Natural killer cell treated with Interleukin-12 subunit alpha and Interleukin-12 subunit beta and Interleukin-15 and Interleukin-18, amount 100 ng/mL, for 72 hours (primary cell): ENCODE results near the gene TBC1D14. TPM values are rescaled to one million over a fixed set of nuclear protein-coding genes. Genes with fewer than 3 reads are reported as not detected.

Experiments
- ATAC-seq, 2 donors: fragments of 150-1000 bp; cut with Tn5 transposase in 1 of 2; sonication (Bioruptor Pico), chemical (Tn5 transposase) in 1 of 2; 2 replicates each; pipeline ENCODE4 v1.10.0; 2021
- DNase-seq: peaks from one replicate; pipeline ENCODE4 v3.0.0; 2022; ENCODE audit warnings: low spot score
- H3K27ac Mint-ChIP-seq, 2 donors: 1 replicate in 1 of 2; 2 replicates in 1 of 2; pipeline ENCODE4 v1.8.0; 2022; ENCODE audit warnings: mixed read lengths in 2 of 2, mild to moderate bottlenecking in 1 of 2, moderate library complexity in 1 of 2
- H3K27me3 Mint-ChIP-seq, 2 donors: 1 replicate in 1 of 2; 2 replicates in 1 of 2; pipeline ENCODE4 v1.8.0; 2022; ENCODE audit warnings: mixed read lengths in 2 of 2
- H3K36me3 Mint-ChIP-seq: one replicate; pipeline ENCODE4 v1.8.0; 2022; ENCODE audit warnings: mixed read lengths
- H3K4me1 Mint-ChIP-seq, 2 donors: 1 replicate in 1 of 2; 2 replicates in 1 of 2; pipeline ENCODE4 v1.8.0; 2022; ENCODE audit warnings: low read depth in 2 of 2, mixed read lengths in 2 of 2, mild to moderate bottlenecking in 1 of 2
- H3K4me3 Mint-ChIP-seq: one replicate; pipeline ENCODE4 v1.8.0; 2022; ENCODE audit warnings: mixed read lengths
- H3K9me3 Mint-ChIP-seq: 2 replicates; pipeline ENCODE4 v1.8.0; 2022; ENCODE audit warnings: mixed read lengths
- total RNA-seq, 2 donors: library from RNA; stranded (reverse); gene quantifications; one replicate each; pipeline ENCODE4 v1.2.3, GENCODE V29; 2022

The TBC1D14 gene
- total RNA-seq, 2 donors from 2014 or later = 37.3 to 56.9 TPM

DNA sequence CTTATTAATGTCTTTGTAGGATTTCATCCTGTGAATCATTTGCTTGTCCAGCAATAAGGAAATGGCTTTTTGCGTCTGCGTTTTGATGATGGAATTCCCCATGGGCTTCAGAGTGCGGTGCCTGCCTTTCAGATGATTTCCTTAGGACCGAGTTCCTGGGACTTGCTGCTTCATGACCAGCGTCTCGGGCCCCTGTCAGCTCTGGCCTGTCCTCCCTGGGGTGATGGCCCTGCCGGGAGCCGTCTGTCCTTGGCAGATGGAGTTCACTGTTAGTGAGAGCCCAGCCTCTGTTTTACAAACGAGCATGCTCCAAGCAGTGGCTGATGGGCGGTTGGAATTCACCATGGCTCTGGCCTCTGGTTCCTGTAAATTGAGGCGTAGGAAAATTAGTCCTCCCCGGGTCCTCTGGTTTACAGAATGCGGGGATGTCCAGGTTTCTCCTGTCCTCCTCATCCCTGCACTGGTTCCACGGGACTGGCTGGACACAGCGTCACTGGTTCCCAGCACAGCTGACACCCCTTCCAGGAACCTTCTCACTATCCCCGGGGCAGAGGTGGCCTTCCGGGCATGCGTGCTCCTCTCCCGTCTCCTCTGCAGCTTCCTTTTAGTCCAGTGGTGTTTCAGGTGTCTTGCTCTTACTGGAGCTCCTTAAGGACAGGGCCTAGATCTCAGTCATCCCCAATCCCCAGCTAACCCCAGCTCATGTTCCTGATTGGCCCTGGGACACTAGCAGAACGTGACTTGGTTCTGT, 34.9 kb downstream of the TBC1D14 start:
- no peak for ATAC-seq
- H3K9me3 Mint-ChIP-seq = no peaks in the 10 kb centered on the region
- H3K27me3 Mint-ChIP-seq = no peaks in the 10 kb centered on the region
- peak overlapping the region in 1 of 2 donors; percentile 16 for H3K27ac Mint-ChIP-seq
- H3K36me3 Mint-ChIP-seq = no peaks in the 10 kb centered on the region
- H3K4me3 Mint-ChIP-seq = no peak overlapping the region
- H3K4me1 Mint-ChIP-seq = peaks cover 44 to 49% of the 10 kb centered on the region in 2 donors
- DNase-seq = no peak

- DNase-seq = no peak
- no peaks in the 10 kb centered on the region for H3K36me3 Mint-ChIP-seq
- no peaks in the 10 kb centered on the region for H3K27me3 Mint-ChIP-seq
- no peaks in the 10 kb centered on the region for H3K9me3 Mint-ChIP-seq
- no peak overlapping the region for H3K4me3 Mint-ChIP-seq
- ATAC-seq = no peak
- peaks cover 41 to 47% of the 10 kb centered on the region in 2 donors for H3K4me1 Mint-ChIP-seq
- peak overlapping the region in 1 of 2 donors; percentile 16 for H3K27ac Mint-ChIP-seq
These were observed 35.4 kb downstream of the TBC1D14 start for GRCh38 chr4:6945052-6945409.

DNA sequence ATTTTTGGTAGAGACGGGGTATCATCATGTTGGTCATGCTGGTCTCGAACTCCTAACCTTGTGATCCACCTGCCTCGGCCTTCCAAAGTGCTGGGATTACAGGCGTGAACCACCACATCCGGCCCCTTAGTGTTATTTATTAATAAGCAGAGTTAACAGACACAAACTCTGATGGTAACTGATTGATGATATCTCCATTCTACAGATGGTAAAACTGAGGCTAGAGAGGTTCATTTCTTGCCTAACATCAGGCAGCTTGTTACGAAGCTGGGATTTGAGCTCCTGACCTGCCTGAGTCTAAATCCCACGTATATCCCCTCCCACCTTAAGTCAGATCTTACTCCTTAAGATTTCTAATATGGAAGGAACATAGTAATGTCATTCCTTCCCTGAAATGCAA, 36.9 kb downstream of the TBC1D14 start:
- ATAC-seq (no peak), DNase-seq (no peak)
- Mint-ChIP-seq H3K27ac (no peak overlapping the region), H3K27me3 (no peaks in the 10 kb centered on the region), H3K4me1 (peaks cover 31 to 36% of the 10 kb centered on the region in 2 donors), H3K9me3 (no peaks in the 10 kb centered on the region), H3K36me3 (no peaks in the 10 kb centered on the region), H3K4me3 (no peak overlapping the region)

GRCh38 chr4:6948134-6948460, 38.5 kb downstream of the TBC1D14 start:
- no peak for DNase-seq

GRCh38 chr4:6951880-6952381, 42.3 kb downstream of the TBC1D14 start:
- H3K4me1 Mint-ChIP-seq = peaks cover 18 to 23% of the 10 kb centered on the region in 2 donors
- no peak for DNase-seq
- H3K27me3 Mint-ChIP-seq = no peaks in the 10 kb centered on the region
- H3K27ac Mint-ChIP-seq = peak overlapping the region in 1 of 2 donors; percentile 36
- ATAC-seq = peak; percentile 68 to 73
- H3K9me3 Mint-ChIP-seq = no peaks in the 10 kb centered on the region
- H3K4me3 Mint-ChIP-seq = peak overlapping the region; percentile 40
- H3K36me3 Mint-ChIP-seq = no peaks in the 10 kb centered on the region

More at GRCh38 chr4:6948134-6948460, 38.5 kb downstream of the TBC1D14 start:
- Mint-ChIP-seq H3K9me3 (no peaks in the 10 kb centered on the region), H3K27me3 (no peaks in the 10 kb centered on the region), H3K36me3 (no peaks in the 10 kb centered on the region), H3K27ac (peak overlapping the region in 1 of 2 donors; percentile 74), H3K4me3 (no peak overlapping the region), H3K4me1 (peaks cover 28 to 32% of the 10 kb centered on the region in 2 donors)
- ATAC-seq = no peak

GRCh38 chr4:6953751-6954380, 44.2 kb downstream of the TBC1D14 start:
- DNase-seq (no peak), ATAC-seq (no peak)
- H3K9me3 Mint-ChIP-seq = no peaks in the 10 kb centered on the region
- H3K4me1 Mint-ChIP-seq = peaks cover 18 to 23% of the 10 kb centered on the region in 2 donors
- no peak overlapping the region for H3K27ac Mint-ChIP-seq
- no peaks in the 10 kb centered on the region for H3K36me3 Mint-ChIP-seq
- no peaks in the 10 kb centered on the region for H3K27me3 Mint-ChIP-seq
- no peak overlapping the region for H3K4me3 Mint-ChIP-seq

DNA sequence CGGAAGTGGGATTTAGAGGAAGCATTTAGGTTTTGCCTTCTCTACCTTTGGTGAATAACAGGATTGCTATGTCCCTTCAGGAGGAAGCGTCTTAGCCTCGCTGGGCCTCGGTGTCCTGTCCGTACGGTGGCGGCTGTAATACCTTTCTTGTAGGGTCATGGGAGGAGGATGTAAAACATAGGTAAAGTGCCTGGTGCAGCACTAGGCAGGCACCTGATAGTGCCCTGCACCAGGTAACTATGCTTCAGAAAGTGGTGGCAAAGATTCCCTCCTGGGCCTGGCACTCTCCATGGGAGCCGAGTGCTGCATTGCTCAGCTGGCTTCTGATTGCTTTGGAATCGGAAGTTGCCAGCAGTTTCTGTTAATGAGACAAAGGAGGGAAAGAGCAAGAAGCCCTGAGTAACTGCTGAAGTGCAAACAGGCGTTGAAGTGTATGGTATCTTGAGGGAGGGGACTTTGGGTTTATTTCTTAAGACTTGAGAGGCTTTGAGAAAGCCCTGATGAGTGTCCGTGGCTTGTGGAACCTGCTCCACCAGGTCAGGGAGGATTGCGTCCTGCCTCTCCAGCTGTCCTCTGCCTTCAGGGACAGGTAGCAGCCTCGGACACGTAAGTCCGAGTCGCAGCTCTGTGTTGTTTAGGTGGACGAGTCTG, 45.8 kb downstream of the TBC1D14 start:
- Mint-ChIP-seq H3K9me3 (no peaks in the 10 kb centered on the region), H3K4me1 (peaks cover 13 to 19% of the 10 kb centered on the region in 2 donors)

DNA sequence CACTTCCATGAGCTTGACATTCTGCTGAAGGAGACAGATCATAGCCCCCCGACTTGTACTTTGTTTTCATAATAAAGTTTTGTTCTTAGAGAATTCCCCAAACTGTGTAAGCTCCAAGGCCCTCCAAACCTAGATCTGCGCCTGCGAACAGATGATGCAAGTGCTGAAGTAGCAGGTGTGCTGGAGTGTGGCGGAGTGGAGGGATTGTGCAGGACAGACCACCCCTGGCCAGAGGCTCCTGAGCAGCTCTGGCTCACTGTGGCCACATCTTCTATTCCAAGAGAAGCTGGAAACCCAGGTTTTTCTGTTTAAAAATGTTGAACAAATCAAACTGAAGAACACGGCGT, 46.4 kb downstream of the TBC1D14 start:
- Mint-ChIP-seq H3K36me3 (no peaks in the 10 kb centered on the region), H3K27ac (no peak overlapping the region), H3K9me3 (no peaks in the 10 kb centered on the region), H3K4me1 (peaks cover 13 to 19% of the 10 kb centered on the region in 2 donors), H3K4me3 (no peak overlapping the region), H3K27me3 (no peaks in the 10 kb centered on the region)
- DNase-seq = no peak
- no peak for ATAC-seq

More for the DNA sequence above, 45.8 kb downstream of the TBC1D14 start:
- Mint-ChIP-seq H3K27ac (peak overlapping the region in 1 of 2 donors; percentile 1), H3K36me3 (no peaks in the 10 kb centered on the region), H3K27me3 (no peaks in the 10 kb centered on the region), H3K4me3 (no peak overlapping the region)
- ATAC-seq = no peak
- DNase-seq = no peak

DNA sequence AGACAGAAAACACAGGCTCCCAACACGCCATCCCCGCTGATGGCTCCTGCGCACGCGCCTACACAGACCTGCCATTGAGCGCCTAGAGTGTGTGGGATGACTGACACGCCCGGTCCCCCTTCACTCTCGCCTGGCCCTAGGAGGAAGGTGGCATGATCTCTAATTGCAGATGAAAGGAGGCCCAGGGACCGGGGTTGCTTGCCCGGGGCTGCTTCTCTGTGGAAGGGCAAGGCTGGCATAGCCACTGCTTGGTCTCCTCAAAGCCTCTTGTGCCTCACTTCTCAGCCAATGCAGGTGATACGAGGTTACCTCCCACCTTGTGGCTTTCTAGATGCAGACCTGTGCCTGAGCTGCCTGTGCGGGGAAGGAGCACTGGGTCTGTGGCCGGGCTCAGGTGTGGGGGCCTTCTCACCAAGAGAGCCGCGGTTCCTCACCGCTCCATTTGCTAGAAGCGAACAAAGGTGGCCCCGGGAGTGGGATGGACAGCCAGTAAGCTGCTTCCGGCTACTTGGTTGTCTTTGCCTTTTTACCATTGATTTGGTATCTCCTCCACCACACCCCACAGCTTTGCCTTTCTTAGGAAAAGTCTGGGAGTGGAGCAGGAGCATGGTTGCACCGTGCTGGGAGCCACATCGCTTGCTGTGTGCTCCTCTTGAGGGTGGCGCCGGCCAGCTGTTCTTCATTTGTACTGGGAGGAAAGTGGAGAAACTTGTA, 47.0 kb downstream of the TBC1D14 start:
- DNase-seq = no peak
- no peak for ATAC-seq

DNA sequence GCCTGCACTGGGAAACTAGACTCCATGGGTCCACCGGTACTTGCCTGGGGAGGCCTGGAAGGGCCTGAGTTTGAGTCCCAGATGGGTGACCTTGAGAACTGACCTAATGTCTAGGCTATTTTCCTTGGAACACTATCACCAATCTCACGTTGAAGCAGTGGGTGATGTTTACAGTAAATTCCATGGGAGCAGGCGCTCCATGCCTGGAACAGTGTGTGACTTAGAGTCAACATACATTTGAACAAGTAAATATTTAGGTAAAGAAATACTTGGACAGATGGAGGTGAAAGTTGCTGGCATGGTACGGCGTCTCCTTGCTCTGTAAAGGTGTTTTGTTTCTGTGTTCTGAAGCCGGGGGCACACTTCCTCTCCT, 47.5 kb downstream of the TBC1D14 start:
- Mint-ChIP-seq H3K27ac (no peak overlapping the region), H3K4me1 (peaks cover 5 to 14% of the 10 kb centered on the region in 2 donors), H3K4me3 (no peak overlapping the region), H3K27me3 (no peaks in the 10 kb centered on the region), H3K36me3 (no peaks in the 10 kb centered on the region), H3K9me3 (no peaks in the 10 kb centered on the region)
- no peak for DNase-seq
- ATAC-seq = no peak

More for the DNA sequence above, 47.0 kb downstream of the TBC1D14 start:
- no peaks in the 10 kb centered on the region for H3K36me3 Mint-ChIP-seq
- no peaks in the 10 kb centered on the region for H3K9me3 Mint-ChIP-seq
- no peaks in the 10 kb centered on the region for H3K27me3 Mint-ChIP-seq
- peaks cover 11 to 17% of the 10 kb centered on the region in 2 donors for H3K4me1 Mint-ChIP-seq
- H3K27ac Mint-ChIP-seq = no peak overlapping the region
- no peak overlapping the region for H3K4me3 Mint-ChIP-seq

GRCh38 chr4:6957994-6958393, 48.4 kb downstream of the TBC1D14 start:
- no peak overlapping the region for H3K4me3 Mint-ChIP-seq
- H3K9me3 Mint-ChIP-seq = no peaks in the 10 kb centered on the region
- no peaks in the 10 kb centered on the region for H3K27me3 Mint-ChIP-seq
- no peak overlapping the region for H3K27ac Mint-ChIP-seq
- H3K4me1 Mint-ChIP-seq = peaks cover 4 to 13% of the 10 kb centered on the region in 2 donors
- DNase-seq (no peak), ATAC-seq (no peak)
- no peaks in the 10 kb centered on the region for H3K36me3 Mint-ChIP-seq

GRCh38 chr4:6959261-6959660, 49.6 kb downstream of the TBC1D14 start:
- no peak for ATAC-seq
- peaks cover 8 to 16% of the 10 kb centered on the region in 2 donors for H3K4me1 Mint-ChIP-seq
- H3K27me3 Mint-ChIP-seq = no peaks in the 10 kb centered on the region
- no peaks in the 10 kb centered on the region for H3K36me3 Mint-ChIP-seq
- H3K9me3 Mint-ChIP-seq = no peaks in the 10 kb centered on the region
- H3K4me3 Mint-ChIP-seq = no peak overlapping the region
- no peak for DNase-seq
- H3K27ac Mint-ChIP-seq = peak overlapping the region in 1 of 2 donors; percentile 66

DNA sequence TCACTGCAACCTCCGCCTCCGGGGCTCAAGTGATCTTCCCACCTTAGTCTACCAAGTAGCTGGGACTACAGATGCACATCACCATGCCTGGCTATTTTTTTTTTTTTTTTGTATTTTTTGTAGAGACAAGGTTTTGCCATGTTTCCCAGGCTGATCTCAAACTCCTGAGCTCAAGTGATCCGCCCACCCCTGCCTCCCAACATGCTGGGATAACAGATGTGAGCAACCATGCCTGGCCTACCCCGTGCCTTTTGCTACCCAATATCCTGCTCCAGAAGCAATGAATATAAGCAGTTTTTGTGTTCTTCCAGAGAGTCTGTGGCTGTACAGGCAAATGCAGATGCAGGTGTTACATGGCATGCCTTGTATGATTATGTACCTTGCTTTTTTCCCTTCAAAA, 50.5 kb downstream of the TBC1D14 start:
- DNase-seq (no peak), ATAC-seq (no peak)
- H3K27me3 Mint-ChIP-seq = no peaks in the 10 kb centered on the region
- H3K4me3 Mint-ChIP-seq = no peak overlapping the region
- no peak overlapping the region for H3K27ac Mint-ChIP-seq
- H3K36me3 Mint-ChIP-seq = no peaks in the 10 kb centered on the region
- H3K9me3 Mint-ChIP-seq = no peaks in the 10 kb centered on the region
- H3K4me1 Mint-ChIP-seq = peaks cover 17 to 22% of the 10 kb centered on the region in 2 donors
